K562 (cell line): ENCODE results near the gene RORC. TPM values are rescaled to one million over a fixed set of nuclear protein-coding genes. Genes with fewer than 3 reads are reported as not detected.

ENCODE experiments used
- ARID1B ChIP-seq: fragments of 450-650 bp; IDR thresholded peaks from 2 replicates; pipeline ENCODE4 v1.6.1; 2016; ENCODE audit warnings: antibody characterized with exemption, mild to moderate bottlenecking, inconsistent platforms
- CBFA2T3 ChIP-seq: fragments of 450-650 bp; IDR thresholded peaks from 2 replicates; pipeline ENCODE4 v1.6.1; 2017
- DPF2 ChIP-seq: fragments of 450-650 bp; IDR thresholded peaks from 2 replicates; pipeline ENCODE4 v1.6.1; 2016
- GATAD2B ChIP-seq: fragments of 450-650 bp; IDR thresholded peaks from 2 replicates; pipeline ENCODE4 v1.6.1; 2017; ENCODE audit warnings: mild to moderate bottlenecking, borderline replicate concordance
- HDAC2 ChIP-seq: fragments of 450-650 bp; IDR thresholded peaks from 2 replicates; pipeline ENCODE4 v1.6.1; 2016; ENCODE audit warnings: mild to moderate bottlenecking
- JUND ChIP-seq, 2 experiments: IDR thresholded peaks; 2 replicates in 1 of 2; 3 replicates in 1 of 2; pipeline ENCODE4 v1.6.1; 2011; ENCODE audit warnings: borderline replicate concordance in 2 of 2, low read depth in 2 of 2, low read length in 2 of 2, improper control_type of control experiment in 1 of 2, missing biosample characterization in 1 of 2, missing genetic modification characterization in 1 of 2, missing genetic modification reagents in 1 of 2
- KDM1A ChIP-seq, 2 experiments: fragments of 450-650 bp; IDR thresholded peaks; 2 replicates each; pipeline ENCODE4 v1.6.1; 2016; ENCODE audit warnings: mild to moderate bottlenecking in 2 of 2
- KLF16 ChIP-seq: IDR thresholded peaks from 2 replicates; pipeline ENCODE4 v1.6.1; 2016; ENCODE audit warnings: antibody characterized with exemption
- L3MBTL2 ChIP-seq: fragments of 450-650 bp; IDR thresholded peaks from 2 replicates; pipeline ENCODE4 v1.6.1; 2016; ENCODE audit warnings: mild to moderate bottlenecking, moderate library complexity
- MTA2 ChIP-seq: fragments of 450-650 bp; IDR thresholded peaks from 2 replicates; pipeline ENCODE4 v1.6.1; 2016; ENCODE audit warnings: low read depth
- NCOA1 ChIP-seq: fragments of 450-650 bp; IDR thresholded peaks from 2 replicates; pipeline ENCODE4 v1.6.1; 2016; ENCODE audit warnings: low read depth
- PHB2 ChIP-seq: fragments of 450-650 bp; IDR thresholded peaks from 2 replicates; pipeline ENCODE4 v1.6.1; 2017; ENCODE audit warnings: low read depth
- POLR2AphosphoS5 ChIP-seq: IDR thresholded peaks from 2 replicates; pipeline ENCODE4 v1.6.1; 2011; ENCODE audit warnings: mild to moderate bottlenecking, low read depth, low read length, moderate library complexity; ENCODE audit not compliant: control insufficient read depth, insufficient read depth
- RNF2 ChIP-seq: sonication (generic); IDR thresholded peaks from 2 replicates; pipeline ENCODE4 v1.6.1; 2016
- polyA plus RNA-seq, 8 experiments: library from polyadenylated mRNA; depleted of rRNA in 4 of 8; stranded (reverse) in 5 of 8; unstranded in 3 of 8; fragments of >200 nt; fragmentation: Nextera tagmentation in 2 of 8; fragmentation: Illumina TruSeq in 1 of 8; extraction: Ambion mirVana in 2 of 8; extraction: Trizol in 1 of 8; gene quantifications; 2 replicates each; pipeline versions ENCODE4 v1.2.1 to v1.2.3, GENCODE V29; 2011 to 2014; ENCODE audit warnings: inconsistent platforms in 1 of 8, missing spikeins in 1 of 8
- total RNA-seq, 7 experiments: library from RNA; depleted of rRNA in 6 of 7; stranded (reverse); fragments of >200 nt in 6 of 7; fragmentation: Illumina TruSeq in 2 of 7; extraction: Trizol in 2 of 7; gene quantifications; 2 replicates each; pipeline versions ENCODE4 v1.2.1 to v1.2.3, GENCODE V29; 2011 to 2021; ENCODE audit warnings: low replicate concordance in 1 of 7
- TF ChIP-seq, protein P1 (sequence below), 2 experiments: fragments of 450-650 bp; IDR thresholded peaks; 2 replicates each; pipeline ENCODE4 v1.6.1; 2018; ENCODE audit warnings: mild to moderate bottlenecking in 2 of 2, low read depth in 1 of 2; ENCODE audit not compliant: partially characterized antibody in 2 of 2
- TF ChIP-seq, protein P2 (sequence below): fragments of 450-650 bp; IDR thresholded peaks from 2 replicates; pipeline ENCODE4 v1.6.1; 2016; ENCODE audit warnings: antibody characterized with exemption

Gene RORC
- total and polyA plus RNA-seq, 9 of the 15 experiments (the other 6 are each of a cell fraction or from before 2014, with no cell fraction given): not detected

DNA sequence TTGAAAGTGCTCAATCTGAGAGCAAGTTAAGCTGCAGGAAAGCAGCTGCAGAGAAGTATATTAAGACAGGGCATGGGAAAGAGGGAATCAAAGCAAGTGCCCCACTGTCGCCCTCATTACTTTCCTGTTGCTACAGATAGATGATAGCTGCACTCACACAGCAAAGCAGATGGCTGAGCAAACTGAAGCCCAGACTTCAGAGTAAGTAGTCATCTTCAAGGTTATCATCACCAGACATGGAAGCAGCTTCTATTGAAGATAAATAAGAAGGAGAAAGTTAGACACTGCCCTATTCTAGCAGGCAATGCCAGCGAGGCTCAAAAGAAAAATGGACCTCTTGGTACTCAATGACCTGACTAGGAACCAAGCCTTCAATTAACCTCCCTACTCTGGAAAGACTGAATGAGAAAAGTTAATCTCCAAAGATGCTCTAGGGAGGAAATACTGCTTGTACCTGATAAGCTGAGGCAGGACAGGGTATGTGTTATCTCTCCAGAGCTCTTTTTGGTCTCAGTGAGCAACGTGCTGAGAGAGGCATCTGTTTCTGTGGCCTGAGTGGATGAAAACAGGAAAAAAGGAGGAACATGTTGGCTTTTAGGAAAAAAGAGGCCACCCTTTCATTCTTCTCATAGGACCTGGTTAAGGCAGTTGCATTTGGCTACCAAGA, 57.2 kb downstream of the RORC start (continued):
- TF ChIP-seq, protein P1, sequence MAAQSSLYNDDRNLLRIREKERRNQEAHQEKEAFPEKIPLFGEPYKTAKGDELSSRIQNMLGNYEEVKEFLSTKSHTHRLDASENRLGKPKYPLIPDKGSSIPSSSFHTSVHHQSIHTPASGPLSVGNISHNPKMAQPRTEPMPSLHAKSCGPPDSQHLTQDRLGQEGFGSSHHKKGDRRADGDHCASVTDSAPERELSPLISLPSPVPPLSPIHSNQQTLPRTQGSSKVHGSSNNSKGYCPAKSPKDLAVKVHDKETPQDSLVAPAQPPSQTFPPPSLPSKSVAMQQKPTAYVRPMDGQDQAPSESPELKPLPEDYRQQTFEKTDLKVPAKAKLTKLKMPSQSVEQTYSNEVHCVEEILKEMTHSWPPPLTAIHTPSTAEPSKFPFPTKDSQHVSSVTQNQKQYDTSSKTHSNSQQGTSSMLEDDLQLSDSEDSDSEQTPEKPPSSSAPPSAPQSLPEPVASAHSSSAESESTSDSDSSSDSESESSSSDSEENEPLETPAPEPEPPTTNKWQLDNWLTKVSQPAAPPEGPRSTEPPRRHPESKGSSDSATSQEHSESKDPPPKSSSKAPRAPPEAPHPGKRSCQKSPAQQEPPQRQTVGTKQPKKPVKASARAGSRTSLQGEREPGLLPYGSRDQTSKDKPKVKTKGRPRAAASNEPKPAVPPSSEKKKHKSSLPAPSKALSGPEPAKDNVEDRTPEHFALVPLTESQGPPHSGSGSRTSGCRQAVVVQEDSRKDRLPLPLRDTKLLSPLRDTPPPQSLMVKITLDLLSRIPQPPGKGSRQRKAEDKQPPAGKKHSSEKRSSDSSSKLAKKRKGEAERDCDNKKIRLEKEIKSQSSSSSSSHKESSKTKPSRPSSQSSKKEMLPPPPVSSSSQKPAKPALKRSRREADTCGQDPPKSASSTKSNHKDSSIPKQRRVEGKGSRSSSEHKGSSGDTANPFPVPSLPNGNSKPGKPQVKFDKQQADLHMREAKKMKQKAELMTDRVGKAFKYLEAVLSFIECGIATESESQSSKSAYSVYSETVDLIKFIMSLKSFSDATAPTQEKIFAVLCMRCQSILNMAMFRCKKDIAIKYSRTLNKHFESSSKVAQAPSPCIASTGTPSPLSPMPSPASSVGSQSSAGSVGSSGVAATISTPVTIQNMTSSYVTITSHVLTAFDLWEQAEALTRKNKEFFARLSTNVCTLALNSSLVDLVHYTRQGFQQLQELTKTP (IDR thresholded peaks at IDR 0.05; ENCODE audit: low read depth in 1 of 2, partially characterized antibody in 2 of 2): no peak
- TF ChIP-seq CBFA2T3 (peak; percentile 96), DPF2 (peak; percentile 89), HDAC2 (peak; percentile 76), POLR2AphosphoS5 (peak; percentile 65), MTA2 (peak; percentile 59; the same call in 1 of the 2 replicates), GATAD2B (0 out of 2 replicates have a peak, but pooled peaks have one; percentile 24), L3MBTL2 (peak; percentile 37; the same call in 1 of the 2 replicates), KLF16 (peak; percentile 57; the same call in 1 of the 2 replicates), JUND (IDR thresholded peaks at IDR 0.05; ENCODE audit: borderline replicate concordance, low read depth, low read length) (peak; percentile 53; the same call in 1 of the 2 replicates), JUND (tag; IDR thresholded peaks at IDR 0.05; ENCODE audit: borderline replicate concordance, low read depth, low read length) (peak; percentile 50; the same call in 1 of the 3 replicates), RNF2 (peak; percentile 20; the same call in 1 of the 2 replicates), KDM1A (IDR thresholded peaks at IDR 0.05) (peak; percentile 82 to 89; a peak in 3 of 4 replicates), NCOA1 (peak; percentile 61; the same call in 1 of the 2 replicates), PHB2 (peak; percentile 42; the same call in 1 of the 2 replicates), ARID1B (peak; percentile 93)
- TF ChIP-seq, protein P2, sequence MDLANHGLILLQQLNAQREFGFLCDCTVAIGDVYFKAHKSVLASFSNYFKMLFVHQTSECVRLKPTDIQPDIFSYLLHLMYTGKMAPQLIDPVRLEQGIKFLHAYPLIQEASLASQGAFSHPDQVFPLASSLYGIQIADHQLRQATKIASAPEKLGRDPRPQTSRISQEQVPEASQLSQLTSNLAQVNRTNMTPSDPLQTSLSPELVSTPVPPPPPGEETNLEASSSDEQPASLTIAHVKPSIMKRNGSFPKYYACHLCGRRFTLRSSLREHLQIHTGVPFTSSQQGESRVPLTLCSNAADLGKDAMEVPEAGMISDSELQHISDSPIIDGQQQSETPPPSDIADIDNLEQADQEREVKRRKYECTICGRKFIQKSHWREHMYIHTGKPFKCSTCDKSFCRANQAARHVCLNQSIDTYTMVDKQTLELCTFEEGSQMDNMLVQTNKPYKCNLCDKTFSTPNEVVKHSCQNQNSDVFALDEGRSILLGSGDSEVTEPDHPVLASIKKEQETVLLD: no peak
